GM12878 (cell line): Measurements from ENCODE around the gene NKTR. TPM values are rescaled to one million over a fixed set of nuclear protein-coding genes. Genes with fewer than 3 reads are reported as not detected.

Experiments
- ATAC-seq: fragments of 200-7000 bp; cut with Tn5 transposase; 3 replicates; pipeline ENCODE4 v1.9.1; 2020; ENCODE audit warnings: mild to moderate bottlenecking, moderate library complexity
- BruUV-seq: library from RNA; stranded (reverse); fragments of 400-500 nt; replicated peaks from 2 replicates; lab custom pipeline; 2021; lab: Mats Ljungman, UMichigan
- CTCF ChIA-PET: fragments of 300-600 bp; sonication (Branson Sonifier 250); formaldehyde crosslinking; extraction: SDS; loops from one replicate; lab custom pipeline; 2021; ENCODE audit warnings: inconsistent platforms; lab: Yijun Ruan, JAX
- POLR2A ChIA-PET: fragments of 350-600 bp; formaldehyde crosslinking; extraction: SDS; loops from one replicate; lab custom pipeline; 2021; ENCODE audit warnings: inconsistent platforms; lab: Charles Lee
- RAD21 ChIA-PET: fragments of 300-600 bp; sonication (Branson Sonifier 250); formaldehyde crosslinking; loops from one replicate; lab custom pipeline; 2023; ENCODE audit warnings: antibody characterized with exemption; ENCODE audit not compliant: unreplicated experiment; lab: Charles Lee
- SMC1A ChIA-PET: fragments of 300-600 bp; sonication (Branson Sonifier 250); formaldehyde crosslinking; loops from one replicate; lab custom pipeline; 2023; ENCODE audit not compliant: unreplicated experiment, uncharacterized antibody; lab: Charles Lee
- DNase-seq: peaks from one replicate; pipeline ENCODE4 v3.0.0-alpha.2; 2011; ENCODE audit warnings: low read depth, low spot score
- FAIRE-seq: peaks from 3 replicates; lab custom pipeline; 2011; peaks lifted over from hg19 to GRCh38; lab: Jason Lieb, UNC
- H2AFZ ChIP-seq: 2 replicates; pipeline ENCODE4 v1.6.0; 2011; ENCODE audit warnings: low read depth, low read length, control low read depth; ENCODE audit not compliant: control insufficient read depth
- H3K27ac ChIP-seq: 2 replicates; pipeline ENCODE4 v1.5.1; 2011; ENCODE audit warnings: control low read depth; ENCODE audit not compliant: control insufficient read depth, insufficient read depth
- H3K27me3 ChIP-seq, 2 experiments: replicated peaks in 1 of 2; 2 replicates each; pipeline versions ENCODE4 v1.6.0 to v1.6.1; 2011; ENCODE audit warnings: low read length in 1 of 2; ENCODE audit not compliant: control insufficient read depth in 2 of 2, insufficient read depth in 2 of 2
- H3K36me3 ChIP-seq, 2 experiments: 2 replicates each; pipeline ENCODE4 v1.5.1; 2011; ENCODE audit warnings: low read length in 1 of 2; ENCODE audit not compliant: control insufficient read depth in 2 of 2, insufficient read depth in 2 of 2
- H3K4me1 ChIP-seq: 2 replicates; pipeline ENCODE4 v1.6.1; 2011; ENCODE audit warnings: mild to moderate bottlenecking, low read length, moderate library complexity, mixed read lengths; ENCODE audit not compliant: control insufficient read depth, insufficient read depth
- H3K4me2 ChIP-seq: 2 replicates; pipeline ENCODE4 v1.6.0; 2011; ENCODE audit warnings: control low read depth; ENCODE audit not compliant: control insufficient read depth, insufficient read depth
- H3K4me3 ChIP-seq: fragments of 200-600 bp; sonication (generic); 2 replicates; pipeline ENCODE4 v1.5.1; 2016
- H3K79me2 ChIP-seq: 2 replicates; pipeline ENCODE4 v1.6.0; 2011; ENCODE audit warnings: low read length; ENCODE audit not compliant: control insufficient read depth, insufficient read depth
- H3K9ac ChIP-seq: 2 replicates; pipeline ENCODE4 v1.8.0; 2011; ENCODE audit warnings: low read length, control low read depth, mixed read lengths; ENCODE audit not compliant: control insufficient read depth, insufficient read depth
- H3K9me3 ChIP-seq: replicated peaks from 3 replicates; pipeline ENCODE4 v1.5.1; 2011; ENCODE audit warnings: mild to moderate bottlenecking, low read length; ENCODE audit not compliant: control insufficient read depth, insufficient read depth
- H4K20me1 ChIP-seq: 2 replicates; pipeline ENCODE4 v1.6.0; 2011; ENCODE audit not compliant: control insufficient read depth, insufficient read depth
- BCL11A ChIP-seq: IDR thresholded peaks from 2 replicates; pipeline ENCODE4 v1.6.1; 2011; ENCODE audit warnings: low read depth, low read length
- CEBPB ChIP-seq, 2 experiments: fragments of 150-350 bp in 1 of 2; IDR thresholded peaks; 2 replicates each; pipeline ENCODE4 v1.6.1; 2012 to 2014; ENCODE audit warnings: low read depth in 2 of 2, low read length in 2 of 2, borderline replicate concordance in 1 of 2, inconsistent platforms in 1 of 2
- FOXM1 ChIP-seq: IDR thresholded peaks from 2 replicates; pipeline ENCODE4 v1.6.1; 2012; ENCODE audit warnings: low read depth, mild to moderate bottlenecking, inconsistent platforms, low read length, moderate library complexity
- MEF2B ChIP-seq: fragments of 450-650 bp; IDR thresholded peaks from 2 replicates; pipeline ENCODE4 v1.6.1; 2018; ENCODE audit warnings: mild to moderate bottlenecking, moderate library complexity; ENCODE audit not compliant: partially characterized antibody, poor library complexity, severe bottlenecking
- NFXL1 ChIP-seq: fragments of 450-650 bp; IDR thresholded peaks from 2 replicates; pipeline ENCODE4 v1.6.1; 2017; ENCODE audit warnings: antibody characterized with exemption, mild to moderate bottlenecking, borderline replicate concordance
- NR2F1 ChIP-seq: fragments of 450-650 bp; conservative IDR thresholded peaks from 2 replicates; pipeline ENCODE4 v1.6.1; 2017; ENCODE audit warnings: mild to moderate bottlenecking
- POLR2A ChIP-seq: IDR thresholded peaks from 2 replicates; pipeline ENCODE4 v1.6.1; 2011; ENCODE audit warnings: low read depth, mild to moderate bottlenecking, low read length
- RFX5 ChIP-seq: IDR thresholded peaks from 2 replicates; pipeline ENCODE4 v1.6.1; 2011; ENCODE audit warnings: low read depth, low read length, improper control_type of control experiment
- SMAD5 ChIP-seq: IDR thresholded peaks from 2 replicates; pipeline ENCODE4 v1.6.1; 2016; ENCODE audit warnings: antibody characterized with exemption, low read depth
- SREBF1 ChIP-seq: IDR thresholded peaks from 2 replicates; pipeline ENCODE4 v1.6.1; 2012; ENCODE audit warnings: mild to moderate bottlenecking, low read length
- ZNF217 ChIP-seq: fragments of 450-650 bp; IDR thresholded peaks from 2 replicates; pipeline ENCODE4 v1.6.1; 2017; ENCODE audit warnings: antibody characterized with exemption, mild to moderate bottlenecking
- WGBS: methylation state at CpG from one replicate; pipeline ENCODE4 v1.1.6; 2016; ENCODE audit warnings: low lambda C conversion rate; ENCODE audit not compliant: insufficient replicate concordance, insufficient coverage; ENCODE audit errors: missing lambda C conversion rate; 5-methylcytosine and 5-hydroxymethylcytosine counted together
- in situ Hi-C: fragments of 300-500 bp; cut with MboI; formaldehyde crosslinking; loops from 9 replicates; pipeline ENCODE4 v1.14.3; 2018; ENCODE audit warnings: mixed read lengths
- intact Hi-C: fragments of 100-400 bp; cut with micrococcal nuclease; formaldehyde crosslinking; loops from one replicate; pipeline ENCODE4 v1.14.2; 2022; ENCODE audit not compliant: unreplicated experiment
- polyA plus RNA-seq, 11 experiments: library from polyadenylated mRNA; depleted of rRNA in 4 of 11; unstranded in 6 of 11; stranded (reverse) in 5 of 11; fragments of >200 nt; fragmentation: Nextera tagmentation in 4 of 11; fragmentation: Illumina TruSeq in 1 of 11; extraction: Ambion mirVana in 4 of 11; extraction: Trizol in 1 of 11; gene quantifications; 1 replicate in 1 of 11; 2 replicates in 10 of 11; pipeline versions ENCODE4 v1.2.1 to v1.2.3, GENCODE V29; 2011 to 2016; ENCODE audit warnings: inconsistent platforms in 2 of 11, missing spikeins in 2 of 11, low read depth in 1 of 11
- total RNA-seq, 4 experiments: library from RNA; depleted of rRNA in 3 of 4; stranded (reverse); fragments of >200 nt in 3 of 4; fragmentation: Illumina TruSeq in 1 of 4; extraction: Trizol in 1 of 4; gene quantifications; 2 replicates each; pipeline versions ENCODE4 v1.2.1 to v1.2.3, GENCODE V29; 2013 to 2021
- TF ChIP-seq, protein P1 (sequence below): IDR thresholded peaks from 2 replicates; pipeline ENCODE4 v1.6.1; 2012; ENCODE audit warnings: improper control_type of control experiment, low read depth, low read length; ENCODE audit not compliant: insufficient replicate concordance

NKTR gene
- total and polyA plus RNA-seq, 10 of the 15 experiments (the other 5 are each of a cell fraction or from before 2014, with no cell fraction given) = 15.3 to 91.9 (median 55.3) TPM

DNA sequence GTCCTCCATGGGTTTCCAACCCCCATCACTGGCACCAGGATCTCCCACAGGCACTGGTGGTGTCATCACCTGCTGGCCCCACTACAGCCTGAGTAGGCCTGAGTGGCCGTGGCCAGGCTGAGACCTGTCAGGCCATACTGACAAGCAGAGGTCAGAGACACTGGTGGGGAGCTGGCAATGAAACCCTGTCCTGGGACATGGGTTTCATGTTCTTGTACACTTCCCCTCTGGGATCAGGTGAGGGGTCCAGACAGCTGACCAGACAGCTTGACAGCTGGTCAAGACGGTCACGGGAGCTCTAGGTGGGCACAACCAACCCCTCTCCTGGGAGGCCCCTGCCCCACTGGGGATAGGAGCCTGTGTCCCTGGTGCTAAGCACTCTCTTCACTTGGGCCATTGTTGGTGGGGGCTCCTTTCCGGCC, 66.1 kb downstream of the NKTR start:
- Histone ChIP-seq H2AFZ (no peak overlapping the region), H3K27me3 (no peaks in the 10 kb centered on the region), H3K36me3 (no peaks in the 10 kb centered on the region), H3K4me3 (no peak overlapping the region), H3K79me2 (no peaks in the 10 kb centered on the region), H3K4me2 (no peak overlapping the region), H3K27ac (no peak overlapping the region), H3K4me1 (peaks cover 7% of the 10 kb centered on the region), H4K20me1 (no peaks in the 10 kb centered on the region), H3K9ac (no peak overlapping the region), H3K9me3 (no peaks in the 10 kb centered on the region; the same call in 2 of the 3 replicates)
- in situ Hi-C loops = no loop called here
- no TSS peak for BruUV-seq
- intact Hi-C loops = no loop called here
- ATAC-seq (no peak), DNase-seq (no peak), FAIRE-seq (no peak)
- CTCF ChIA-PET = interaction anchor here (0.5 kb wide), 1 partner anchor 92 kb away, joined by 3 read pairs; no protein-coding TSS in a partner anchor
- SMC1A ChIA-PET = no interaction called here
- RAD21 ChIA-PET = no interaction called here
- 38% methylated on average over 4 of the region's 4 CpGs for WGBS
- POLR2A ChIA-PET = interaction anchor here (0.9 kb wide), 1 partner anchor 119 kb away, joined by 3 read pairs; no protein-coding TSS in a partner anchor
- TF ChIP-seq FOXM1 (no peak), BCL11A (no peak), NFXL1 (no peak), ZNF217 (no peak), SREBF1 (no peak), CEBPB (IDR thresholded peaks at IDR 0.05; ENCODE audit: borderline replicate concordance in 1 of 2, low read depth in 2 of 2, low read length in 2 of 2) (no peak), POLR2A (peak; percentile 19; the same call in 1 of the 2 replicates)

DNA sequence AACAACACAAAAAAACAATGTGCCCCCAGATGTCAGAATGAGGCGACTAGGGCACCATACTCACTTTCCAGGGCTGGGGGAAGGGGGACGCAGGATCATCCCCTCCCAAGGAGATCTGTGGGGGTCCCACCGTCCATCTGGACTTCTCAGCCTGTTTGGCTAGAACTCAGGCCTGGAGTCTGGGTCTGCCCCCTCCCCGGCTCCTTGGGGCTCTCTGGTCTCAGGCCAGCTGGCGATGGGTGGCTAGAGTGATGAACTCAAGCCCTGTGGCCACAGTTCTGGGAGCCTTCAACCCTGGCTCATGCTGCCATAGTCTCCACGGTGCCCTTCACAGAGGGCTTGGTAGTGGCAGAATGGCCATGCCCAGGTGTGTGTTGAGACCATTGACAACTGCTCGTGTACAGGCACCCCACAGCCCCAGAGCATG, 66.6 kb downstream of the NKTR start:
- SMC1A ChIA-PET = no interaction called here
- TF ChIP-seq MEF2B (no peak), SMAD5 (no peak), NR2F1 (no peak), RFX5 (no peak)
- TF ChIP-seq, protein P1, sequence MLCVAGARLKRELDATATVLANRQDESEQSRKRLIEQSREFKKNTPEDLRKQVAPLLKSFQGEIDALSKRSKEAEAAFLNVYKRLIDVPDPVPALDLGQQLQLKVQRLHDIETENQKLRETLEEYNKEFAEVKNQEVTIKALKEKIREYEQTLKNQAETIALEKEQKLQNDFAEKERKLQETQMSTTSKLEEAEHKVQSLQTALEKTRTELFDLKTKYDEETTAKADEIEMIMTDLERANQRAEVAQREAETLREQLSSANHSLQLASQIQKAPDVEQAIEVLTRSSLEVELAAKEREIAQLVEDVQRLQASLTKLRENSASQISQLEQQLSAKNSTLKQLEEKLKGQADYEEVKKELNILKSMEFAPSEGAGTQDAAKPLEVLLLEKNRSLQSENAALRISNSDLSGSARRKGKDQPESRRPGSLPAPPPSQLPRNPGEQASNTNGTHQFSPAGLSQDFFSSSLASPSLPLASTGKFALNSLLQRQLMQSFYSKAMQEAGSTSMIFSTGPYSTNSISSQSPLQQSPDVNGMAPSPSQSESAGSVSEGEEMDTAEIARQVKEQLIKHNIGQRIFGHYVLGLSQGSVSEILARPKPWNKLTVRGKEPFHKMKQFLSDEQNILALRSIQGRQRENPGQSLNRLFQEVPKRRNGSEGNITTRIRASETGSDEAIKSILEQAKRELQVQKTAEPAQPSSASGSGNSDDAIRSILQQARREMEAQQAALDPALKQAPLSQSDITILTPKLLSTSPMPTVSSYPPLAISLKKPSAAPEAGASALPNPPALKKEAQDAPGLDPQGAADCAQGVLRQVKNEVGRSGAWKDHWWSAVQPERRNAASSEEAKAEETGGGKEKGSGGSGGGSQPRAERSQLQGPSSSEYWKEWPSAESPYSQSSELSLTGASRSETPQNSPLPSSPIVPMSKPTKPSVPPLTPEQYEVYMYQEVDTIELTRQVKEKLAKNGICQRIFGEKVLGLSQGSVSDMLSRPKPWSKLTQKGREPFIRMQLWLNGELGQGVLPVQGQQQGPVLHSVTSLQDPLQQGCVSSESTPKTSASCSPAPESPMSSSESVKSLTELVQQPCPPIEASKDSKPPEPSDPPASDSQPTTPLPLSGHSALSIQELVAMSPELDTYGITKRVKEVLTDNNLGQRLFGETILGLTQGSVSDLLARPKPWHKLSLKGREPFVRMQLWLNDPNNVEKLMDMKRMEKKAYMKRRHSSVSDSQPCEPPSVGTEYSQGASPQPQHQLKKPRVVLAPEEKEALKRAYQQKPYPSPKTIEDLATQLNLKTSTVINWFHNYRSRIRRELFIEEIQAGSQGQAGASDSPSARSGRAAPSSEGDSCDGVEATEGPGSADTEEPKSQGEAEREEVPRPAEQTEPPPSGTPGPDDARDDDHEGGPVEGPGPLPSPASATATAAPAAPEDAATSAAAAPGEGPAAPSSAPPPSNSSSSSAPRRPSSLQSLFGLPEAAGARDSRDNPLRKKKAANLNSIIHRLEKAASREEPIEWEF = no peak

More for the DNA sequence above, 66.6 kb downstream of the NKTR start:
- ChIA-PET CTCF (interaction anchor here (0.5 kb wide), 1 partner anchor 91 kb away, joined by 3 read pairs; no protein-coding TSS in a partner anchor), POLR2A (no interaction called here), RAD21 (no interaction called here)
- no peak for DNase-seq
- Histone ChIP-seq H3K4me1 (peaks cover 7% of the 10 kb centered on the region), H3K36me3 (no peaks in the 10 kb centered on the region), H3K4me3 (no peak overlapping the region), H3K4me2 (no peak overlapping the region), H3K9ac (no peak overlapping the region), H3K9me3 (no peaks in the 10 kb centered on the region; the same call in 2 of the 3 replicates), H3K79me2 (no peaks in the 10 kb centered on the region), H4K20me1 (no peaks in the 10 kb centered on the region), H2AFZ (no peak overlapping the region), H3K27me3 (no peaks in the 10 kb centered on the region), H3K27ac (no peak overlapping the region)
- no peak for FAIRE-seq
- in situ Hi-C loops (no loop called here), intact Hi-C loops (no loop called here)
- no peak for ATAC-seq
- no TSS peak for BruUV-seq
- WGBS = 51% methylated on average over 7 of the region's 7 CpGs
